ENCODE measurements around the gene LRRC4C. TPM values are rescaled to one million over a fixed set of nuclear protein-coding genes. Genes with fewer than 3 reads are reported as not detected.

LRRC4C gene
- total RNA-seq, 2 experiments from 2014 or later: not detected

DNA sequence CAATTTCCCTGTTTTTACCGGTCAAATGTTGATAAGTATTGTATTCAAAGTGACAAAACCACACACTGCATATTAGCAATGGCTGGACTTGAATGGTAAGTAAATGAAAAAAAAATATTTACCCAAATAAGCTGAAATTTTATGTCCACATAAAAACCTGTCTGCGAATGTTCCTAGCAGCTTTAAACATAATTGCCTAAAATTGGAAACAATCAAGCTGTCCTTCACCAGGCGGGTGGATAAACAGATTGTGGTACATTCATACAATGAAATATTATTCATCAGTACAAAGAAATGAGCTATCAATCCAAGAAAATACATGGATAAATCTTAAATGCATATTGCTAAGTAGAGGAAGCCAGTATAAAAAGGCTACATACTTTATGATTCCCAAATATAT lies 1067.8 kb downstream of the LRRC4C start:
- no peak for DNase-seq
- POLR2A ChIA-PET: no interaction called here
- H3K4me3 Mint-ChIP-seq: no peak overlapping the region
- H3K27me3 Mint-ChIP-seq: no peaks in the 10 kb centered on the region
- H3K4me1 Mint-ChIP-seq: no peaks in the 10 kb centered on the region
- no peak for ATAC-seq (ENCODE audit: low read depth)
- H3K27ac Mint-ChIP-seq: no peak overlapping the region
- H3K36me3 Mint-ChIP-seq: no peaks in the 10 kb centered on the region
- no peaks in the 10 kb centered on the region for H3K9me3 Mint-ChIP-seq

DNA sequence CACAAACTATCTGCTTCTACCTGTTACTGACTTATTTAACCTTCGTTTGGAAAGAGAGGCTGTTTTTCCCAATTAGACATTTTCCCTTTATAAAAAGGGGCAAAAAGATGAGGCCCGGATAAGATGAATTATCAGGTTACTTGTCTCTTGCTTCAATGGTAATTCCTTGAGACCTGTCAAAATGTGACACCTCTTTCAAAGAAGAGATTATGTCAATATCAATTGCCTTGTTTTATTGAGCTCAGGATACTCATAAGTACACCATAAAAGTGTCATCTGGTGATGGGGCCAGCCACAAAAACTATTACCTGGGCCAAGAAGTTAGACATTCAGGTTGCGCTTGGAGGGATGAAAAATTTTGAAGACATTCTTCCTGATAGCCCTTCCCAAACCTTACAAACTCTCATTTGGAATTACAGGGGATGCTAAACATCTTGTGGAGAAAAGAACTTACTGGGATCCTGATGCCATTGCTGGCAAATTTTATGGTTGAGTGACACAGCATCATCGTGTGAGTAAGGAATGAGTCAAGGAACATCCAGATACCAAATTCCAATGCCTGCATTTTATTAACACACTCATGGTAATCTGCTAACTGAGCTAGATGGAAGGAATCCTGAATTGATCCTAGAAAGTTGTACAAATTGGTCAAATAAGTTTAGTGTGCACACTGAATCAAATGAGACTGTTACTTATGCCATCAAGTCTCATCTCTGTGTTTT lies 1071.2 kb downstream of the LRRC4C start:
- Mint-ChIP-seq H3K36me3 (no peaks in the 10 kb centered on the region), H3K4me3 (no peak overlapping the region), H3K27me3 (no peaks in the 10 kb centered on the region), H3K4me1 (no peaks in the 10 kb centered on the region), H3K27ac (no peak overlapping the region), H3K9me3 (peaks cover 4% of the 10 kb centered on the region)
- ATAC-seq (ENCODE audit: low read depth): no peak
- POLR2A ChIA-PET: no interaction called here
- no peak for DNase-seq

DNA sequence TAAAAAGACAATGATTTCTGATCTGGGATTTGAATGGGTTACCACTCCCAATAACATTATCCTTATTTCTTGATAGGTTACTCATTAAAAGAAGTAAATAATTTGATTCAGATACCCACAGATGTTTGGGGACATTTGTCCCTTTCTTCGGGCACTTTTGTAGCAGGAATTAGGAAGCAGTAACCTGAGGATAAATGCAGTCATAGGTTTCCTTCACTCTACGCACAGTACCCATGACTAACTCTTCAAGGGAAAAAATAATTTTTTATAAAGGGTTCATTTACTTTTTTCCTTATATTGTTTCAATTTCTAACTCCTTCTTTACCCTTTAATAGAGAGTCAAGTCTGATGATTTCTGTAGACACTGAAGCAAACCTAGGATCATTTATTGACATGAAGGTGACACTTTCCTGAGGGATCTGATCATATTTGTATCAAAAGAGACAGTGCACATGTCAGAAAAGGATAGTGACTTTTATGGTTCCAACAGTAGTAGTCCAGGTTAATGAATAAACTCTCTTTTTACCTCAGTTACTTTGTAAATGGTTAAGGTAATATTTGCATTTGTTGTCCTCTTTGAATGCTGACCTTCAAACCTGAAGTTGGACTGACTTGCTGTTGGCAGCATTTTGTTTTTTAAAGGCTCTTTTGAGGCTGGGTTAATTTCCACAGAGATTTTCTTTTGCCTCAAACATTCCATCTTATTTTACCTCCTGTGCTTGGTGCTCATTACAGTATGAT lies 1072.0 kb downstream of the LRRC4C start:
- H3K9me3 Mint-ChIP-seq: peaks cover 4% of the 10 kb centered on the region
- H3K4me1 Mint-ChIP-seq: no peaks in the 10 kb centered on the region
- no peak overlapping the region for H3K4me3 Mint-ChIP-seq
- H3K27me3 Mint-ChIP-seq: no peaks in the 10 kb centered on the region
- no peak overlapping the region for H3K27ac Mint-ChIP-seq
- no peak for DNase-seq
- no peak for ATAC-seq (ENCODE audit: low read depth)
- no peaks in the 10 kb centered on the region for H3K36me3 Mint-ChIP-seq
- POLR2A ChIA-PET: no interaction called here

DNA sequence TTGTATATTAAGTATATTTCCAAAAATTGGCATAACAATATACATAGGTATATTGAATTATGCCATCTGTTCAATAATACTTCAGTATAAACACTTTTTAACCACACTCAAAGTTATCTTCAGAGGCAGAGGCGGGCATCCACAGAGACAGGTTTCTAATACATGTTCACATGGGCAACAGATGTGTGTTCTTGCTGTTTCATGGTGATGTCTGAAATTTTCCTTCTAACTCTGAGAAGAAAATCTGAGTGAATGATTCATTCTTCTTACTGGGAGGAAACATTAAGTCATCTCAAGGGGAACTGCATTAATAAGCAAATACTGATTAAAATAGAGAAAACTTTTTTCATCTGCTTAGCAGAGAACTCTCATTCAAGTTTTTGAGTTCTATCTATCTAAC lies 1074.5 kb downstream of the LRRC4C start:
- no peaks in the 10 kb centered on the region for H3K4me1 Mint-ChIP-seq
- DNase-seq (no peak), ATAC-seq (ENCODE audit: low read depth) (no peak)
- no peak overlapping the region for H3K27ac Mint-ChIP-seq
- no peaks in the 10 kb centered on the region for H3K27me3 Mint-ChIP-seq
- H3K4me3 Mint-ChIP-seq: no peak overlapping the region
- H3K9me3 Mint-ChIP-seq: peaks cover 5% of the 10 kb centered on the region
- POLR2A ChIA-PET: no interaction called here
- H3K36me3 Mint-ChIP-seq: no peaks in the 10 kb centered on the region

DNA sequence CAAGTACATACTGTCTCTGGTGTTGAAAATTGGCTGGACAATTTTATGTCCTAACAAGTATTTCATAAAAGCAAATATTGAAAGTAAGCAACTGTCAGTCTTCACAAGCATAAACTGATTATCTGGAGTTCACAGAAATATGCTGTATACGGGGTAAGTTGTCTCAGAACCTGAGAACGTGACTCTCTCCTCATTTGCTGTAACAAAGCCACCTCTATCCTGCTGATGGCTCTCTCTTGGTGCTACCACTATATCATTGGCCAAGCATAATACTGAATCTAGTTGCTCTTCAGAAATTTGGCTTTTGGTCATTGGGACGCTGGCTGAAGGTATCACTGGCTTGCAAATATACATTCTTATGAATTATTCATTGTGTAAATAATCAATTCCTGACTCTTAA lies 1078.0 kb downstream of the LRRC4C start:
- no peak overlapping the region for H3K27ac Mint-ChIP-seq
- H3K4me3 Mint-ChIP-seq: no peak overlapping the region
- H3K36me3 Mint-ChIP-seq: no peaks in the 10 kb centered on the region
- H3K27me3 Mint-ChIP-seq: no peaks in the 10 kb centered on the region
- peaks cover 4% of the 10 kb centered on the region for H3K9me3 Mint-ChIP-seq
- DNase-seq (no peak), ATAC-seq (ENCODE audit: low read depth) (no peak)
- POLR2A ChIA-PET: no interaction called here
- no peaks in the 10 kb centered on the region for H3K4me1 Mint-ChIP-seq

DNA sequence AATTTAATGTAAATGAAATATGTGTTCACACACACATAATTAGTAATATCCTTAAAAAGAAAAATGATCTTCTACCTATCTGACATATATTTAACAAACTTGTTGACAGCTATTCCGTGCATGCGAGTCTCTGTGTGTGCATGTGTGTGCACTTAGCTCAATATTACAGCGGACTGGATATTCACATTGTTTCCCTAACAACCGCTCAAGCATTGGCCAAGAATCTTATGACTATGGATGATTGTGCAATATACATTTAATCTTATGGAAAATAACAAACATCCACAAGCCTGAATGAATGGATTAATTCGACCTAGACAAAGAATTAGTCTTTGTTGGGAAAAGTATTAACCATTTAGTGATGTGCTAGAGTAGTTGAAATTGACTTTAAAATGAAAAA lies 1078.6 kb downstream of the LRRC4C start:
- H3K4me3 Mint-ChIP-seq: no peak overlapping the region
- no peaks in the 10 kb centered on the region for H3K4me1 Mint-ChIP-seq
- DNase-seq (no peak), ATAC-seq (ENCODE audit: low read depth) (no peak)
- no peaks in the 10 kb centered on the region for H3K36me3 Mint-ChIP-seq
- no peaks in the 10 kb centered on the region for H3K27me3 Mint-ChIP-seq
- H3K27ac Mint-ChIP-seq: no peak overlapping the region
- peaks cover 1% of the 10 kb centered on the region for H3K9me3 Mint-ChIP-seq
- POLR2A ChIA-PET: no interaction called here

DNA sequence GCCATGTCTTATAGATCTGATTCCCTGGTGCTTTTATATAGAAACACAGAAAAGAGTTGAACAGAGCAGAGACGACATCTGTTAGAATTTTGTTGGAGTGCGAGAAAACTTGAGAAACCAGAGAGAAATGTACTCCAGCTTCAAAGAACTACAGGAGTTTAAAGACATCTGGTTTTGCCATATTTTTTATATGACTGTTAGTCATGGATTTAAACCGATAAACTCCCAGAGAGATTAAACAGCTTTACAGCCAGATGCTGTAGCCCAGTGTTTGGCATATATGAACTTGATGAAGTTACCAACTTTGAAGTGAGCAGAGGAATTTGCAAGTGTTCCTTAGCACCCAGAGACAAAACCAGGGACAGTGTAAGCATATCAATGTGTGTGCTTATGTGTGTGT lies 1083.1 kb downstream of the LRRC4C start:
- Mint-ChIP-seq H3K4me1 (no peaks in the 10 kb centered on the region), H3K4me3 (no peak overlapping the region), H3K9me3 (peaks cover 2% of the 10 kb centered on the region), H3K27me3 (no peaks in the 10 kb centered on the region), H3K27ac (no peak overlapping the region), H3K36me3 (no peaks in the 10 kb centered on the region)
- POLR2A ChIA-PET: no interaction called here
- ATAC-seq (ENCODE audit: low read depth) (no peak), DNase-seq (no peak)

DNA sequence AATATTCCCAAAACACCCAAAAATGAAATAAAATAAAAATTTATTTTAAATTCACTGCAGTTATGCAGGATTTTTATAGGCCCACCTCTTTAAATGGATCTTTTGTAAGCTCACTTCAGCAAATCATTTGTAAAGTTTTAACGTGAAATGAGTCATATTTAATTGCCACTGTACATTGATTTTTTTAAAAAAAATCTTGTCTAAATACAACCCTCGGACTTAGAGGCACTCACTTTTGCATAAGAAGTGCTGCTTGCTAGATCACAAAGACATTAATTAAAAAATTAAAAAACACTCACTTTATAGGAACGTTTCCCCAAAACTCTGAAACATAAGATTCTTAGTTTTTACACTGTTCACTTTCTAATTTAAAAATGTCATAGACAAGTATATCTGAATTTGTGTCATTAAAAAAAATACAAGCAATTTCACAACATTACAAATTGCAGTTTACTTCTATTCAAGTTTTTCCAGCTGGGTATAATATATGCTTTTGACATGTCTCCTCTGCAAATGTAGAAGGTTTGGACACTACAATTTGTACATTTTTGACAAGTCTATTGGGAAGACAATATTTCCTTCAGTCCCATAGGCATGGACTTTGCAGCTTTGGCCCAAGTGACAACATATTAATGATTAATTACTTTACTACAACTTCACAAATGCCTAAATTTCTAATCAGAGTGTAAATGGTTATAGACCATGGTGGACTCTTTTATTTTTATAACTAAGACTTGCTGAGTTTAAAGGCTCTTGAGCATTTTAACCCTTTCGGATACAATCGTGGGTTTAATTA lies 1088.4 kb downstream of the LRRC4C start:
- H3K4me1 Mint-ChIP-seq: no peaks in the 10 kb centered on the region
- DNase-seq (no peak), ATAC-seq (ENCODE audit: low read depth) (no peak)
- POLR2A ChIA-PET: no interaction called here
- no peak overlapping the region for H3K4me3 Mint-ChIP-seq
- no peak overlapping the region for H3K27ac Mint-ChIP-seq
- no peaks in the 10 kb centered on the region for H3K27me3 Mint-ChIP-seq
- H3K36me3 Mint-ChIP-seq: no peaks in the 10 kb centered on the region
- peaks cover 6% of the 10 kb centered on the region for H3K9me3 Mint-ChIP-seq

DNA sequence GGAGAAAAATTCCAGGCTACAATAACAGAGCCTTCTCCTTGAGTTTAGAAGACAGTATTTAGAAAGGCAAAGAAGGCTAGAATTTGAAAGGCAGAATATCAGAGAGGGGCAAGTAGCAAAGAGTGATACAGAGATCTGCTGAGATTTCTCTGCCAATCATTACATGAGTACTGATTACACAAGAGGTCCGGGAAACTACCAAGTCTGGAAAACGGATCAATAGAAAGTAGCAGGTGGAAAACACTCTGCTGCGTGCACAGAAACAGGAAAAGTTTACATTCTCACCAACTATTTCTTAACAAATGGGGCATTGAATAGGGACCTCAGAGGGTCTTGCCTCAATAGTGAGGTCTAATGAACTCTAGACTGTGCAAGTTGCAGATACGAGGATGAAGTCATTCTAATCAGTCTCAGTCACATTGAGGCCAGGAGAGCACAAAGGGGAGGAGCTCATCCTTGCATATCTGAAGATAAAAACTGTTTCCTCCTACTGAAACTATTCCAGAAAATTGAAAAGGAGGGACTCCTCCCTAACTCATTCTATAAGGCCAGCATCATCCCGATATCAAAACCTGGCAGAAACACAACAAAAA lies 1099.2 kb downstream of the LRRC4C start:
- DNase-seq: no peak
- H3K4me3 Mint-ChIP-seq: no peak overlapping the region
- no peak overlapping the region for H3K27ac Mint-ChIP-seq
- H3K27me3 Mint-ChIP-seq: no peaks in the 10 kb centered on the region
- POLR2A ChIA-PET: no interaction called here
- no peak for ATAC-seq (ENCODE audit: low read depth)
- no peaks in the 10 kb centered on the region for H3K36me3 Mint-ChIP-seq
- H3K4me1 Mint-ChIP-seq: no peaks in the 10 kb centered on the region
- H3K9me3 Mint-ChIP-seq: peaks cover 13% of the 10 kb centered on the region

DNA sequence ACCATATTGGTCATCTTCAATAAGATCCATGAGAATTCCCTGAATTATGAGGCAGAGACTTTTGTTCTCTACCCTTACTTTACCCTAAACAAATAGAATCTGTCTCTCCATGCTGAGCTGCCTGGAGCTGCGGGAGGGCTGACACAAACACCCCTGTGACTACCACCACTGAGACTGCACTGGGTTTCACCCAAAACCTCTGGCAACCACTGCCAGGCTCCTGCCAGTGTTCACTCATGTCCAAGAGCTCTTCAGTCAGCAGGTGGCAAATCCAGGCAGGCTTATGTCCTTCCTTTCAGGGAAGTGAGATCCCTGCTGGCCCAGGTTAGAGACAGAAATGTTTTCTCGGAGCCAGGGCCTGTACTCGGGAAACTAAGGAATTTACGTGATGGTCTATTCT lies 1105.3 kb downstream of the LRRC4C start:
- Mint-ChIP-seq H3K27me3 (no peaks in the 10 kb centered on the region), H3K4me1 (no peaks in the 10 kb centered on the region), H3K4me3 (no peak overlapping the region), H3K9me3 (peaks cover 8% of the 10 kb centered on the region), H3K36me3 (no peaks in the 10 kb centered on the region), H3K27ac (no peak overlapping the region)
- ATAC-seq (ENCODE audit: low read depth) (no peak), DNase-seq (no peak)
- POLR2A ChIA-PET: no interaction called here

DNA sequence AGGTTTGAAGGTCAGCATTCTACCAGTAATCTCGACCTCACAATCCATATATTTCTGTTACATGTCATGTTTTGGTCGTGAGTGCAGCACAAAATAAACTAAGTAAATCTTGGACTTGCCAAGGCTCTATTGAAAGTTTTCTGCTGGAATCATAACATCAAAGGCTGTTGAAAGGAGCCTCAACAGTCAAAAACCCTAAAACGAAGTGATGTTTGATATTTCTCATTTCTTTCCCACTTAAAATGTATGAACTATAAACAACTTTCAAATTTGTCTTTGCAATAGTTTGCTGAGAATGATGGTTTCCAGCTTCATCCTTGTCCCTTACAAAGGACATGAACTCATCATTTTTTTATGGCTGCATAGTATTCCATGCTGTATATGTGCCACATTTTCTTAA lies 1118.5 kb downstream of the LRRC4C start:
- H3K4me3 Mint-ChIP-seq: no peak overlapping the region
- H3K36me3 Mint-ChIP-seq: no peaks in the 10 kb centered on the region
- H3K27ac Mint-ChIP-seq: no peak overlapping the region
- H3K27me3 Mint-ChIP-seq: no peaks in the 10 kb centered on the region
- H3K9me3 Mint-ChIP-seq: peaks cover 5% of the 10 kb centered on the region
- ATAC-seq (ENCODE audit: low read depth): no peak
- H3K4me1 Mint-ChIP-seq: no peaks in the 10 kb centered on the region
- POLR2A ChIA-PET: no interaction called here
- no peak for DNase-seq

DNA sequence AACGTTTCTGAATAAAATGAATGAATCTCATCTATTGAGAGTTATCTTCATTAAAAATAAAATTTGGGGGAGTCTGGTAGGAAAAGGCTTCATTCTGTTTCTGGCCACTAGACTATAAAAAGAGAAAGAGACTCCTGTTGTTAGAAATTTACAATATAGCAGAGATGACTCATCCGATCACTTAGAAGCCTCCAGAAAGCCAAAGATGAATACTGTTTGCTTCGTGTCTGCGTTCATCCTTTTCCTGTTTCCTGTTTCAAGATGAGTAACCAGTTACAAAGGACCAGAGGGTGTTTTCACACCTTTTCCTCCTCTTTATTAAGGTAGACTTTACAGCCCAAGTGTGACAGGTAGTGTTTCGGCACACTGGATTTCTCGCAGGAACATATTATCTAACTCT lies 1120.7 kb downstream of the LRRC4C start:
- ATAC-seq (ENCODE audit: low read depth) (no peak), DNase-seq (no peak)
- peaks cover 5% of the 10 kb centered on the region for H3K9me3 Mint-ChIP-seq
- POLR2A ChIA-PET: no interaction called here
- no peaks in the 10 kb centered on the region for H3K27me3 Mint-ChIP-seq
- no peaks in the 10 kb centered on the region for H3K36me3 Mint-ChIP-seq
- no peak overlapping the region for H3K4me3 Mint-ChIP-seq
- H3K4me1 Mint-ChIP-seq: no peaks in the 10 kb centered on the region
- H3K27ac Mint-ChIP-seq: no peak overlapping the region

DNA sequence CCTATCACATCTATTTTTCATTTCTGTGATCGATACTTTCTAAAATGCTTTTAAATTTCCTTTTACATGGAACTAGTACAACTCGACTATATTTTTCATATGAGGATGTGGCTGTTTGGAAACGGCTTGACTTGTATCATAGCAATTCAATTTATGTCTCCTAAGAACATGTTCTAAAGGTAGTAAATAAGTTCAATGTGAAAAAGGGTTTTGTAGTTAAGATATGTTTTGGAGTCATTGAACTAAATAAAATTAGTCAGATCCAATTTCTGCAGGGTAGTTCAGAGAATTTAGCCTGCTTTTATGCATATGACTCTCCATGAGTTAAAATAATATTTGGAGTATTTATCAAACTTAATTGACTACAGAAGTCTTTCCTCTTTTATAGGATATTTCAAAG lies 1121.4 kb downstream of the LRRC4C start:
- H3K36me3 Mint-ChIP-seq: no peaks in the 10 kb centered on the region
- POLR2A ChIA-PET: no interaction called here
- no peaks in the 10 kb centered on the region for H3K27me3 Mint-ChIP-seq

More for the DNA sequence above, 1121.4 kb downstream of the LRRC4C start:
- Mint-ChIP-seq H3K9me3 (peaks cover 7% of the 10 kb centered on the region), H3K4me1 (no peaks in the 10 kb centered on the region), H3K27ac (no peak overlapping the region), H3K4me3 (no peak overlapping the region)
- no peak for DNase-seq
- no peak for ATAC-seq (ENCODE audit: low read depth)

All from activated naive CD8-positive, alpha-beta T cell treated with anti-CD3 and anti-CD28 coated beads, Interleukin-2, amount 10 ng/mL, durations not matched to agents 7 days and 5 days (primary cell).